GM12864 (cell line): Measurements from ENCODE around the gene SOX8.

Source experiments
- DNase-seq: peaks from one replicate; pipeline ENCODE4 v3.0.0-alpha.2; 2011; ENCODE audit warnings: low read depth
- H3K4me3 ChIP-seq: 2 replicates; pipeline ENCODE4 v1.5.1; 2011; ENCODE audit warnings: mild to moderate bottlenecking, low read depth, low read length, control low read depth
- CTCF ChIP-seq: IDR thresholded peaks from 2 replicates; pipeline ENCODE4 v1.5.1; 2011; ENCODE audit warnings: low read depth, mild to moderate bottlenecking, moderate library complexity, low read length, control low read depth, inconsistent platforms; ENCODE audit errors: missing control alignments

The SOX8 gene

DNA sequence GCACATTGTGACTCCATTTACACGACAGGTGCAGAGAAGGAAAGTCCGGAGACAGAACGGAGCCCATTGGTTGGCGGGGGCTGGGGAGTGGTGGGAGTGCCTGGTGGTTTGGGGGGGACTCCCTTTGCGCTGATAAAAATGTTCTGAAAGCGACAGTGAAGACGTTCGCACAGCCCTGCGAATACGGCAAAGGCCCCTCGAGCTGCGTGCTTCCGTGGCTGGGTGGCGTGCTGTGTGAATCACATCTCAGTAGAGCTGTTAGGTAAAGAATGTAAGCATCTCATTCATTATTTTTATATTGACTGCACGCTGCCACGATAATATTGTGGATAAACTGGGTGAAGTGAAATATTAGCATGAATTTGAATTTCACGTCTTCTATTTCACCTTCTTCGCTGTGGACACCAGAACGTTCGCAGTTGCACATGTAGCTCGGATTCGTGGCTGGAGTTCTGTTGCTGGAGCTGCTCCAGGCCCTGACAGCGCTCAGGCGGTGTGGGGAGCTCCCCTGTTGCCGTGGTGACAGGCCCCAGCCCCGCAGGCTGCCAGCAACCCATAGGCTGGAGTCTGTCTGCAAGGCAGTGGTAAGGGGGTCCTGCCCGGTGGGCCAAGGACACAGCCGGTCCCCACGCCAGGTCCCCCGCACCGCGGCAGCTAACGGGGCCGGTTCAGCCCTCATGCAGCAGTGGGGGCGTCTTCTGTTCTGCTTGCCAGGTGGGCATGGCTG, 44.6 kb downstream of the SOX8 start:
- no peak for DNase-seq
- no peak for TF ChIP-seq CTCF
- H3K4me3 ChIP-seq: no peak overlapping the region

- DNase-seq: no peak
- TF ChIP-seq CTCF: no peak
Measured at GRCh38 chr16:1026784-1027500, 45.4 kb downstream of the SOX8 start.

GRCh38 chr16:1027501-1027815, 45.9 kb downstream of the SOX8 start:
- H3K4me3 ChIP-seq: no peak overlapping the region
- TF ChIP-seq CTCF: no peak
- DNase-seq: no peak

More at GRCh38 chr16:1026784-1027500, 45.4 kb downstream of the SOX8 start:
- no peak overlapping the region for H3K4me3 ChIP-seq

DNA sequence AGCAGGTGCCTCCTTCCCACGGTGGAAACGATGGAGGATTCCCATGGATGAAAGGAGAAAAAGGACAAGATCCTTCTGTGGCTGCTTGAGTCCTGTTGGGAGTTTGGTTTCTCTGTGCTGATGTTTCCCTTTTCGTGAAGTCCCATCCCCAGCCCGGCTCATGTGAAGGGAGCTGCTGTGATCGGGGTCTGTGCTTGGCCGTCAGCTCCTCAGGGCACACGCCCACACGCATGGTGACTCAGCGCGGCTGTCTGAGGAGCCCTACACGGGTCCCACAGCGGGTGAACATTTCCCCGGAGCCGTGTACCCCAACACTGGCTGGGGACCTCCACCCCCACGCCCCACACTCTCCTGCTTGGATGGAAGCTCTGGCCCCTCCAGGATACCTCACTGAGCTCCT, 46.5 kb downstream of the SOX8 start:
- TF ChIP-seq CTCF: no peak
- no peak for DNase-seq
- no peak overlapping the region for H3K4me3 ChIP-seq

GRCh38 chr16:1028524-1029258, 47.1 kb downstream of the SOX8 start:
- no peak overlapping the region for H3K4me3 ChIP-seq
- no peak for DNase-seq
- TF ChIP-seq CTCF: no peak

- H3K4me3 ChIP-seq: no peak overlapping the region
- no peak for TF ChIP-seq CTCF
Measured at GRCh38 chr16:1029259-1029545, 47.6 kb downstream of the SOX8 start.

More at GRCh38 chr16:1029259-1029545, 47.6 kb downstream of the SOX8 start:
- DNase-seq: no peak
